Endothelial cell of umbilical vein (primary cell): Measurements from ENCODE around the gene ZBTB44. TPM values are rescaled to one million over a fixed set of nuclear protein-coding genes. Genes with fewer than 3 reads are reported as not detected.

Experiments used
- BruUV-seq: library from RNA; stranded (reverse); fragments of 400-500 nt; replicated peaks from 2 replicates; lab custom pipeline; 2021; lab: Mats Ljungman, UMichigan
- CTCF ChIA-PET: fragments of 300-600, 350-600 bp; sonication (Branson Sonifier 250); formaldehyde crosslinking; loops from one replicate; lab custom pipeline; 2021; ENCODE audit warnings: antibody characterized with exemption, inconsistent platforms; lab: Charles Lee
- POLR2A ChIA-PET: fragments of 300-600, 350-600 bp; sonication (Branson Sonifier 250); formaldehyde crosslinking; loops from one replicate; lab custom pipeline; 2021; ENCODE audit warnings: antibody characterized with exemption, inconsistent platforms; lab: Charles Lee
- DNase-seq: peaks from one replicate; pipeline ENCODE4 v3.0.0-alpha.2; 2011; ENCODE audit warnings: low read depth, low spot score
- FAIRE-seq: peaks from 2 replicates; lab custom pipeline; 2011; peaks lifted over from hg19 to GRCh38; lab: Jason Lieb, UNC
- H2AFZ ChIP-seq: 2 replicates; pipeline ENCODE4 v1.6.0; 2012; ENCODE audit warnings: low read depth, low read length, control low read depth, inconsistent platforms
- H3K27ac ChIP-seq: 2 replicates; pipeline ENCODE4 v1.5.1; 2011; ENCODE audit warnings: low read depth, mild to moderate bottlenecking, control low read depth, low read length, moderate library complexity; ENCODE audit not compliant: insufficient read depth
- H3K27me3 ChIP-seq, 2 experiments: 2 replicates each; pipeline versions ENCODE4 v1.6.0 to v1.6.1; 2011; ENCODE audit warnings: low read length in 2 of 2, mixed read lengths in 1 of 2; ENCODE audit not compliant: control insufficient read depth in 2 of 2, insufficient read depth in 2 of 2
- H3K36me3 ChIP-seq, 2 experiments: 2 replicates in 1 of 2; 3 replicates in 1 of 2; pipeline ENCODE4 v1.5.1; 2011; ENCODE audit warnings: low read length in 2 of 2, mild to moderate bottlenecking in 1 of 2, moderate library complexity in 1 of 2; ENCODE audit not compliant: control insufficient read depth in 2 of 2, insufficient read depth in 2 of 2; ENCODE audit errors: extremely low read depth in 1 of 2
- H3K4me1 ChIP-seq: 3 replicates; pipeline ENCODE4 v1.5.1; 2011; ENCODE audit warnings: mild to moderate bottlenecking, low read length; ENCODE audit not compliant: control insufficient read depth, insufficient read depth; ENCODE audit errors: extremely low read depth
- H3K4me2 ChIP-seq: 2 replicates; pipeline ENCODE4 v1.6.1; 2011; ENCODE audit warnings: low read length, control low read depth, mixed read lengths; ENCODE audit not compliant: insufficient read depth
- H3K4me3 ChIP-seq, 3 experiments: fragments of 200-600 bp in 1 of 3; sonication (generic), shearing (Covaris generic) in 1 of 3; replicated peaks in 1 of 3; 2 replicates each; pipeline ENCODE4 v1.5.1; 2011 to 2016; ENCODE audit warnings: control low read depth in 3 of 3, low read length in 3 of 3, mild to moderate bottlenecking in 2 of 3, inconsistent platforms in 1 of 3, low read depth in 1 of 3, moderate library complexity in 1 of 3; ENCODE audit not compliant: insufficient read depth in 1 of 3
- H3K79me2 ChIP-seq: 2 replicates; pipeline ENCODE4 v1.6.0; 2012; ENCODE audit warnings: low read length, inconsistent platforms; ENCODE audit not compliant: control insufficient read depth, insufficient read depth
- H3K9ac ChIP-seq: replicated peaks from 2 replicates; pipeline ENCODE3; 2011; ENCODE audit warnings: low read length, control low read depth; ENCODE audit not compliant: insufficient read depth; ENCODE audit errors: extremely low read depth
- H3K9me1 ChIP-seq: replicated peaks from 3 replicates; pipeline ENCODE4 v1.6.0; 2011; ENCODE audit warnings: mild to moderate bottlenecking, low read length; ENCODE audit not compliant: control insufficient read depth, insufficient read depth; ENCODE audit errors: extremely low read depth
- H3K9me3 ChIP-seq: replicated peaks from 2 replicates; pipeline ENCODE4 v1.5.1; 2012; ENCODE audit warnings: low read length, inconsistent platforms; ENCODE audit not compliant: control insufficient read depth, insufficient read depth
- H4K20me1 ChIP-seq: replicated peaks from 2 replicates; pipeline ENCODE3; 2011; ENCODE audit warnings: mild to moderate bottlenecking, low read length; ENCODE audit not compliant: control insufficient read depth, insufficient read depth; ENCODE audit errors: extremely low read depth
- CTCF ChIP-seq, 2 donors: IDR thresholded peaks; 1 replicate in 1 of 2; 2 replicates in 1 of 2; pipeline ENCODE4 v1.5.1; 2011; ENCODE audit warnings: low read length in 2 of 2, mild to moderate bottlenecking in 2 of 2, moderate library complexity in 2 of 2, control low read depth in 1 of 2, inconsistent platforms in 1 of 2, low read depth in 1 of 2; ENCODE audit not compliant: insufficient read depth in 1 of 2; ENCODE audit errors: extremely low read depth in 1 of 2
- EZH2 ChIP-seq: IDR thresholded peaks from 2 replicates; pipeline ENCODE4 v1.6.1; 2012; ENCODE audit warnings: borderline replicate concordance, low read depth, mild to moderate bottlenecking, moderate library complexity, low read length, inconsistent platforms; ENCODE audit not compliant: severe bottlenecking
- FOS ChIP-seq: IDR thresholded peaks from 2 replicates; pipeline ENCODE4 v1.6.1; 2011; ENCODE audit warnings: mild to moderate bottlenecking, low read length, moderate library complexity, borderline replicate concordance; ENCODE audit not compliant: insufficient read depth
- GATA2 ChIP-seq: IDR thresholded peaks from 2 replicates; pipeline ENCODE4 v1.7.0; 2011; ENCODE audit warnings: low read depth, mild to moderate bottlenecking, moderate library complexity, mixed read lengths, low read length; ENCODE audit not compliant: insufficient read length, insufficient read depth
- JUN ChIP-seq: IDR thresholded peaks from 2 replicates; pipeline ENCODE4 v1.6.1; 2011; ENCODE audit warnings: borderline replicate concordance, low read depth; ENCODE audit not compliant: insufficient read length, insufficient read depth
- MYC ChIP-seq: IDR thresholded peaks from one replicate; pipeline ENCODE4 v1.6.1; 2011; ENCODE audit warnings: mild to moderate bottlenecking, low read depth, low read length
- POLR2A ChIP-seq: IDR thresholded peaks from 2 replicates; pipeline ENCODE4 v1.6.1; 2012; ENCODE audit warnings: low read depth, mild to moderate bottlenecking, control low read depth, low read length
- POLR2AphosphoS5 ChIP-seq: IDR thresholded peaks from 2 replicates; pipeline ENCODE4 v1.6.1; 2012; ENCODE audit warnings: low read depth, mild to moderate bottlenecking, control low read depth, low read length, moderate library complexity; ENCODE audit not compliant: insufficient read depth
- dilution Hi-C: fragments of 300-500 bp; cut with MboI; formaldehyde crosslinking; loops from one replicate; pipeline ENCODE4 v1.15.0; 2019; ENCODE audit warnings: low sequenced_read_pairs; ENCODE audit not compliant: extremely low pct_ligation_motif_present
- intact Hi-C: fragments of 100-400 bp; cut with micrococcal nuclease; formaldehyde crosslinking; loops from one replicate; pipeline ENCODE4 v1.10.0; 2022
- polyA plus RNA-seq, 4 experiments: library from polyadenylated mRNA; depleted of rRNA in 3 of 4; stranded (reverse) in 3 of 4; unstranded in 1 of 4; fragments of >200 nt; gene quantifications; 2 replicates each; pipeline versions ENCODE4 v1.2.1 to v1.2.3, GENCODE V29; 2011 to 2012; ENCODE audit warnings: missing spikeins in 1 of 4
- total RNA-seq: library from RNA; stranded (reverse); gene quantifications from 2 replicates; pipeline ENCODE4 v1.2.3, GENCODE V29; 2021
- TF ChIP-seq, protein P1 (sequence below): IDR thresholded peaks from 2 replicates; pipeline ENCODE4 v1.6.1; 2011; ENCODE audit not compliant: insufficient read depth, insufficient read length

The ZBTB44 gene
- total and polyA plus RNA-seq, 2 donors (not counting 3 experiments of a cell fraction or from before 2014, with no cell fraction given): 8.7 to 24.4 TPM

DNA sequence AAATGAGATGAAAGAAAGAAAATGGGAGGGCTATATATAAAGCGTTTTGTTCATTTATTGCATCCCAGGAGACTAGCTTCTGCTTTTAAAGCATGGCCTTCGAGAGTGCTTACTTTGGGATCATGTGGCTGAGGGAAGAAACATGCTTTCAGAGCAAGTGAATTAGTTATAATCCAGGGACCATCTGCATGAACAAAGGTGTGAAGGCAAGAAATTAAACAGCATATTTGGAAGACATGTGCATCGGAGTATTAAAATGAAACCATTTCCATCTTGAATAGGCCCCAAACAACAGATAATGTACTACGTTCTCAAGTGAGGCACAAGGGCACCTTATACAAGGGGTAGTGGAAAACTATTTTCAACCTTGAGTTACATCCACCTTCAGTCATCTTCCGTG is 51.4 kb downstream of the ZBTB44 start:
- Histone ChIP-seq H3K9ac (no peak overlapping the region), H3K27me3 (no peaks in the 10 kb centered on the region), H3K36me3 (peaks cover 0 to 5% of the 10 kb centered on the region in 2 experiments), H3K4me1 (no peaks in the 10 kb centered on the region), H3K4me2 (no peak overlapping the region), H3K9me1 (no peaks in the 10 kb centered on the region), H2AFZ (no peak overlapping the region), H3K79me2 (no peaks in the 10 kb centered on the region), H3K27ac (no peak overlapping the region), H4K20me1 (no peaks in the 10 kb centered on the region), H3K4me3 (no peak overlapping the region), H3K9me3 (no peaks in the 10 kb centered on the region)
- ChIA-PET CTCF (no interaction called here), POLR2A (no interaction called here)
- TF ChIP-seq GATA2: no peak
- TF ChIP-seq POLR2AphosphoS5: no peak
- TF ChIP-seq POLR2A: no peak
- no peak for TF ChIP-seq CTCF (IDR thresholded peaks at IDR 0.05; ENCODE audit: extremely low read depth in 1 of 2, insufficient read depth in 1 of 2, low read depth in 1 of 2, low read length in 2 of 2)
- TF ChIP-seq, protein P1, sequence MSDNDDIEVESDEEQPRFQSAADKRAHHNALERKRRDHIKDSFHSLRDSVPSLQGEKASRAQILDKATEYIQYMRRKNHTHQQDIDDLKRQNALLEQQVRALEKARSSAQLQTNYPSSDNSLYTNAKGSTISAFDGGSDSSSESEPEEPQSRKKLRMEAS: no peak
- no peak for TF ChIP-seq MYC
- TF ChIP-seq EZH2: no peak
- no peak for TF ChIP-seq JUN
- no peak for TF ChIP-seq FOS
- intact Hi-C loops (no loop called here), dilution Hi-C loops (no loop called here)
- no peak for FAIRE-seq
- no peak for DNase-seq
- no TSS peak for BruUV-seq
